K562 (cell line): ENCODE results near the gene RAE1. TPM values are rescaled to one million over a fixed set of nuclear protein-coding genes. Genes with fewer than 3 reads are reported as not detected.

Experiments used
- BCL6 ChIP-seq: fragments of 250-450 bp; sonication (Bioruptor Pico); IDR thresholded peaks from 2 replicates; pipeline ENCODE4 v1.4.0; 2020
- CBX5 ChIP-seq: IDR thresholded peaks from 2 replicates; pipeline ENCODE4 v1.6.1; 2014; ENCODE audit warnings: low read depth, borderline replicate concordance
- ETS1 ChIP-seq: conservative IDR thresholded peaks from 2 replicates; pipeline ENCODE4 v1.6.1; 2011; ENCODE audit warnings: low read depth, mild to moderate bottlenecking, low read length; ENCODE audit not compliant: control insufficient read depth
- FOXO4 ChIP-seq: fragments of 450-650 bp; formaldehyde crosslinking; IDR thresholded peaks from 2 replicates; pipeline ENCODE4 v1.4.0; 2020; ENCODE audit warnings: mild to moderate bottlenecking, moderate library complexity
- HIVEP1 ChIP-seq: fragments of 250-450 bp; sonication (Bioruptor Pico); IDR thresholded peaks from 2 replicates; pipeline ENCODE4 v1.4.0; 2020; ENCODE audit warnings: mild to moderate bottlenecking
- HMGN3 ChIP-seq: IDR thresholded peaks from 2 replicates; pipeline ENCODE4 v1.6.1; 2011; ENCODE audit warnings: borderline replicate concordance, low read depth, mild to moderate bottlenecking, mixed read lengths, low read length; ENCODE audit not compliant: insufficient read length; ENCODE audit errors: extremely low read depth
- MTA2 ChIP-seq: fragments of 450-650 bp; IDR thresholded peaks from 2 replicates; pipeline ENCODE4 v1.6.1; 2016; ENCODE audit warnings: low read depth
- MTF1 ChIP-seq: fragments of 250-450 bp; sonication (Bioruptor Pico); IDR thresholded peaks from 2 replicates; pipeline ENCODE4 v1.9.0; 2021; ENCODE audit warnings: moderate library complexity, mild to moderate bottlenecking, inconsistent platforms, borderline replicate concordance
- PHF8 ChIP-seq: fragments of 200-600 bp; sonication (generic); IDR thresholded peaks from 2 replicates; pipeline ENCODE4 v1.6.1; 2012; ENCODE audit warnings: mixed run types, mild to moderate bottlenecking, inconsistent platforms, low read length, moderate library complexity, borderline replicate concordance
- RBFOX2 ChIP-seq: fragments of 200-400 bp; formaldehyde crosslinking; IDR thresholded peaks from 2 replicates; pipeline ENCODE4 v1.6.1; 2017; ENCODE audit warnings: low read depth, mild to moderate bottlenecking, low read length, moderate library complexity
- RERE ChIP-seq: sonication (generic); formaldehyde crosslinking; IDR thresholded peaks from 2 replicates; pipeline ENCODE4 v1.8.0; 2023; ENCODE audit warnings: missing genetic modification reagents, mild to moderate bottlenecking, borderline replicate concordance
- SMARCC2 ChIP-seq: fragments of 450-650 bp; IDR thresholded peaks from 2 replicates; pipeline ENCODE4 v1.6.1; 2017; ENCODE audit warnings: antibody characterized with exemption, moderate library complexity, mild to moderate bottlenecking, low read depth
- TBP ChIP-seq: optimal IDR thresholded peaks from 2 replicates; pipeline ENCODE3; 2011; ENCODE audit warnings: low read depth, low read length, improper control_type of control experiment
- TEAD2 ChIP-seq: fragments of 450-650 bp; IDR thresholded peaks from 2 replicates; pipeline ENCODE4 v1.6.1; 2016; ENCODE audit warnings: missing genetic modification characterization, control low read depth, missing compliant biosample characterization
- VEZF1 ChIP-seq: fragments of 200-800 bp; sonication (Bioruptor generic); IDR thresholded peaks from 2 replicates; pipeline ENCODE4 v1.6.1; 2017; ENCODE audit warnings: missing genetic modification characterization, missing compliant biosample characterization
- XRCC4 ChIP-seq: IDR thresholded peaks from one replicate; pipeline ENCODE4 v1.6.1; 2011; ENCODE audit not compliant: insufficient read depth, insufficient read length; ENCODE audit errors: extremely low read depth
- ZNF217 ChIP-seq: sonication (generic); formaldehyde crosslinking; IDR thresholded peaks from 2 replicates; pipeline ENCODE4 v1.8.0; 2022; ENCODE audit warnings: mild to moderate bottlenecking, missing genetic modification reagents
- ZNF507 ChIP-seq: conservative IDR thresholded peaks from 2 replicates; pipeline ENCODE4 v1.6.1; 2017; ENCODE audit warnings: missing genetic modification characterization, missing compliant biosample characterization
- polyA plus RNA-seq, 8 experiments: library from polyadenylated mRNA; depleted of rRNA in 4 of 8; stranded (reverse) in 5 of 8; unstranded in 3 of 8; fragments of >200 nt; fragmentation: Nextera tagmentation in 2 of 8; fragmentation: Illumina TruSeq in 1 of 8; extraction: Ambion mirVana in 2 of 8; extraction: Trizol in 1 of 8; gene quantifications; 2 replicates each; pipeline versions ENCODE4 v1.2.1 to v1.2.3, GENCODE V29; 2011 to 2014; ENCODE audit warnings: inconsistent platforms in 1 of 8, missing spikeins in 1 of 8
- total RNA-seq, 7 experiments: library from RNA; depleted of rRNA in 6 of 7; stranded (reverse); fragments of >200 nt in 6 of 7; fragmentation: Illumina TruSeq in 2 of 7; extraction: Trizol in 2 of 7; gene quantifications; 2 replicates each; pipeline versions ENCODE4 v1.2.1 to v1.2.3, GENCODE V29; 2011 to 2021; ENCODE audit warnings: low replicate concordance in 1 of 7

The RAE1 gene
- total and polyA plus RNA-seq, 9 of the 15 experiments (the other 6 are each of a cell fraction or from before 2014, with no cell fraction given), result 33.7 to 248 (median 77.7) TPM

GRCh38 chr20:57391439-57392301, 40.6 kb downstream of the RAE1 start (continued):
- TF ChIP-seq RERE (CRISPR knock-in tag), result no peak
- no peak for TF ChIP-seq XRCC4
- TF ChIP-seq TEAD2, result no peak
- no peak for TF ChIP-seq MTA2
- TF ChIP-seq MTF1 (CRISPR knock-in tag), result no peak
- TF ChIP-seq VEZF1 (CRISPR knock-in tag), result peak; percentile 66
- peak; percentile 59 for TF ChIP-seq HMGN3
- TF ChIP-seq TBP, result no peak
- TF ChIP-seq ZNF507 (tag), result no peak
- TF ChIP-seq ETS1, result 0 out of 2 replicates have a peak, but pooled peaks have one; percentile 35
- peak; percentile 67 for TF ChIP-seq RBFOX2
- TF ChIP-seq FOXO4 (CRISPR knock-in tag), result no peak
- no peak for TF ChIP-seq BCL6 (CRISPR knock-in tag)
- TF ChIP-seq ZNF217 (CRISPR knock-in tag), result no peak
- peak; percentile 20; the same call in 1 of the 2 replicates for TF ChIP-seq PHF8
- TF ChIP-seq SMARCC2, result no peak
- TF ChIP-seq CBX5, result no peak
- no peak for TF ChIP-seq HIVEP1 (CRISPR knock-in tag)
